Activated T-helper 1 cell treated with anti-CD3 and anti-CD28 coated beads, Interleukin-2, amount 50 U/mL, for 16 hours (primary cell): Measurements from ENCODE around the gene HOXB5.

Experiments
- DNase-seq, 2 donors: peaks; one replicate each; pipeline ENCODE4 v3.0.0-alpha.2; 2020; ENCODE audit warnings: low read depth in 1 of 2, low spot score in 1 of 2

The HOXB5 gene

DNA sequence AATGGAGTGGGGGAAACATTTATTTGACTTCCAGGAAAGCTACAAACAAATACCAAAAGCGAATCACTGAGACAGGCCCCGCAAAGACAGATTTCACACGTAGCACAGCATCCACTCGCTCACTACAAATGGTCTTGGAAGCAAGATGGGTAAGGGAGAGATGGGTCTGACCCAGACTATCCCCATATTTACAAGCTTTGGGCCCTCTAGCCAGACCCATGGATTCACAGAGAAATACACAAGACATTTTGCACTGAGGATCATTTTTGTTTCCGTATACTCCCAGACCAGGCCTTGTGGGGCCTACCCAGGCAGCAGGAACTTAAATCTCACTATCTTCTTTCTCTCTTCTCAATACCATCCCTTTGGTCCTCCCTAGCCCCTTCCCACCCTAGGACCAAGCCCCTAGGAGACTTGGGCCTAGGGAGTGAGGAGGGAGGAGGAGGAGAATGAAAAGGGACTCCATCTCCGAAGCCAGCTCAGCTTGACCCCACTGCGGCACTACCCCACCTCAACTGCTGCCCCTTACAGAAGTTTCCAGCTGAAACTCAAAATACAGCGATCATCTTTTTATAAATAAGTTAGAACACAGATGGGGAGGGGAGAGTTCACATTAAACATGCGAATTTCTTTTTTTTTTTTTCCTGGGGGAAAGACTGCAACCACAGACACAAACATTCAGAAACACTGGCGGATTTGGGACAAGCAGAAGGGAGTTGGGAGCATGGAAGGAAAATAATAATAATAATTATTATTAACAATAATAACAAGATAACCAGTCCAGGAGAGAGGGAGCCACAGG, 2.1 kb downstream of the HOXB5 start:
- DNase-seq = no peak

DNA sequence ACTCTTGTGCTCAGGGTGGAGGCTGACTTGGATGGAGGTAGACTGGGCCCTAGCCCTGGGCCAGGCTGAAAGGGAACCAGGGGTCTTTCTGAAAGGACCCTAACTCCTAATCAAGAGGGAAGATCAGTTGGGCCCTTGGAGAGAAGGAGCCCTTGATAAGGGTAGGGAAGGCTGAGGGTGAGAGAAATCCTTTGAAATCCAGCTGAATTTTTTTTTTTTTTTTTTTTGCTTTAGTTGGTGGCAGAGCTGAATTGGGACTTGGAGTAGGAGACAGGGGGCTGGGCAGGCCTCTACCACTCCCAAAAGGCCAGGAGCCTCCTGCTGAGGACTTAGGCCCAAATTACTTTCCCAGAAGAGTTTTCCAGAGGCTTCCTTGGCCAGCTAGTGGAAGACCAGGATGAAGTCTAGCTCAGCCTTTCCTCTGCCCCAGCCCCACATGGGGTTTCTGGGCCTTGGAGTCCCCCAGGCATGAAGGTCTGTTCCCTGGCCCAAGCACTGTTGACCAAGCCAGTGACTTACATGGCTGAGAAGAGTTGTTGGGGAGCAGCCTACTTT, 2.9 kb downstream of the HOXB5 start:
- DNase-seq = no peak

DNA sequence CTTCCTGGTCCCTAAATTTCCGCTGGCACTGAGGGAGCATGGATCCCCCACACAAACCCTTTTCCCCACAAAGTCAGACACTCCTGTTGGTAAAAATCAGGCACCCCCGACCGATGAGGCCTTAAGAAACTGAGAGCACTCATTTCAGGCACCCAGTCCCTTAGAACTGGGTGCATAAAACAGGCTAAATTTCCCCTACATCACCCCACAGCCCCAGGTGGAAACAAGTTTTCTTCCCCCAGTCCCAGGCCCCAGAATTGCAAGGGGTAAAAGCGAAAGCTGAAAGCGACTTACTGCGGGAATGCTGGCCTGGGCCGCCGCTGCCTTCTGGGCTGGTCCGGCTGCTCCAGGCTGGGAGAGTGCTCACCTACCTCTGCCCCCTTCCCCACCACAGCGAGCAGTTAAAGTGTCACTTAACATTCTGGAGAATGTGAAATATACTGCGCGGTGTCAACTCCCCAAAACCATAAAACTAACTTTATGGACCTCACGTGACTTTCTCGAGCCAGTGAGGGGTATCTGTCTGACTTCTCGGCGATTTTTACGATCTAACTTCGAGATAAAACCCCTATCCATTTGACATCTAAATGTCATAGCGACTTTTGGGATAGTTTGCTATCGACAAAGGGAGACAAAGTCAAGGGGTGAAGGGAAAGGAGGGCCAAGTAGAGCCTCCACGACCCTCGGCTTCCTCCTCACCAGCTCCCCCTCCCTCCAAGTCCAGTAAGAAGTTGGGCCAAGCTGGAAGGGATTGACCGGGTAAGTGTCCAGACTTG, 3.6 kb downstream of the HOXB5 start, which contains the start of gene HOXB3:
HOXB3 (minus strand) TSS at position 411 of the 776 bp plus-strand sequence. CDS start 37,767 bp downstream, outside the sequence.
- no peak for DNase-seq

DNA sequence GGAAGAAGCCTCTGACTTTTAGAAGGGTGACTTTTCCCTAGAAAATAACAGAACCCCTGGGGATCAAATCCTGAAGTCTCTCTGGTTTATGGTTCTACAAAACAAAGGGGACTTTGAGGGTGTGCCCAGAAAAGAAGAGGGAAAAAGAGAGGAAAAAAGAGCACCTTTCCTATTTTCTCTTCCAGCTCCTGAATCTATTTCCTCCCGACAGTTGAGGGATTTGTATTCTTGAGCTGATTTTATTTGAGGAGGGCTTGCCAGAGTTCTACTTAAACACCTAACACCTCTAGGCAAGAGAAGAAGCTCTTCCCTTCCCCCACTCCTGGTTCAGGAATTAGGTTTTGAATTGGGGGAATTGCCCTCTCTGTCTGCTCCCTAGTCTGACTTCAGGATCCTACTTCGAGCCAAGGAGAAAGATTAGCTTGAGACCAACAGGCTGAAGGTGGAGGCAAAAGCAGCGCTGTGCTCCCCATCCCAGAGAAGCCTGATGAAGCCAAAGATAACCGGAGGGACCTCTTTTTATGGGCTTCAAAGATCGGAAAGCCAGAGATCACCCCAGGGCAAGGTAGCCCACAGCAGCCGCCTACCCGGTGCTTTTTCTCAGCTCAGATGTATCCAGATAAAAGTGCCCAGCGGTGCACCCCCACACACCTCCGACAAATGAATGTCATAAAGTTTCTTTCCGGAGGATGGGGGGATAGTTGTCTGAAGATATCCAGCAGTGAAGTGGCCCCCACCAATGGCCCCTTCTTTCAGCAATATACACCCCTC, 4.3 kb downstream of the HOXB5 start:
- DNase-seq = no peak

DNA sequence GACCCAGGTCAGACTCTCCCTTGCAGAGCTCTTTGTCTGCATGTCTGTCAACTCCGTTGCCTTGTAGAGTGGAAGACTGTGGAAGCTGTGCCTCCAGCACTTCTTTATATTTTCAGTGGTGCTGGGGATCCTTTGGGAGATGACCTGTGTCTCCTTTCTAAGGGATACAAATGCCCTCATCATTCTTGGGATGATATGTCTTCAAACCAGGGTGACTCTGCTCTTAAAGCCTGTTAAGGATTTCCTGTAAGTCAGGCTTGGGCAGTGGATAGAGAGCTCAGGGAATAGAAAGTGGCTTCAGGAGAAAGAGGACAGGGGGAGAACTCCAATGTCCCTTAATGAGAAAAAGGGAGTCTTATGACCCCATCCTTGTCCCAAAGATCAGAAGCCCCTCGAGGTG, 5.1 kb downstream of the HOXB5 start:
- DNase-seq = no peak

DNA sequence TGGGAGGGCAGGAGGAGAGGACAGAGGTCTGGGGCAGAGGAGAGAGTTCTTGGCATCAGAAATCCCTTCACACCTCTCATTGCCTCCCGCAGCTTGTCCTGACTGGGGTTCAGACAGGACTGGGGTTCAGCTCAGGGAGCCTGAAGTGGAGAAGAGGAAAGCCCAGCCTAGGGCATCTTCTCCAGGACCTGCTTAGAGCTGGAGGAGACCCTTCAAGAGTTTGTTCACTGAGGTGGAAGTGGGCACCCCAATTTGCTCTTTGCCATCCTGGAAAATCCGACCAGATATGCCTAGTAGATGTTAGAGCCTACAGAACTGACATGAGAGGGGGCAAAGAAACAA, 5.5 kb downstream of the HOXB5 start:
- DNase-seq = no peak

DNA sequence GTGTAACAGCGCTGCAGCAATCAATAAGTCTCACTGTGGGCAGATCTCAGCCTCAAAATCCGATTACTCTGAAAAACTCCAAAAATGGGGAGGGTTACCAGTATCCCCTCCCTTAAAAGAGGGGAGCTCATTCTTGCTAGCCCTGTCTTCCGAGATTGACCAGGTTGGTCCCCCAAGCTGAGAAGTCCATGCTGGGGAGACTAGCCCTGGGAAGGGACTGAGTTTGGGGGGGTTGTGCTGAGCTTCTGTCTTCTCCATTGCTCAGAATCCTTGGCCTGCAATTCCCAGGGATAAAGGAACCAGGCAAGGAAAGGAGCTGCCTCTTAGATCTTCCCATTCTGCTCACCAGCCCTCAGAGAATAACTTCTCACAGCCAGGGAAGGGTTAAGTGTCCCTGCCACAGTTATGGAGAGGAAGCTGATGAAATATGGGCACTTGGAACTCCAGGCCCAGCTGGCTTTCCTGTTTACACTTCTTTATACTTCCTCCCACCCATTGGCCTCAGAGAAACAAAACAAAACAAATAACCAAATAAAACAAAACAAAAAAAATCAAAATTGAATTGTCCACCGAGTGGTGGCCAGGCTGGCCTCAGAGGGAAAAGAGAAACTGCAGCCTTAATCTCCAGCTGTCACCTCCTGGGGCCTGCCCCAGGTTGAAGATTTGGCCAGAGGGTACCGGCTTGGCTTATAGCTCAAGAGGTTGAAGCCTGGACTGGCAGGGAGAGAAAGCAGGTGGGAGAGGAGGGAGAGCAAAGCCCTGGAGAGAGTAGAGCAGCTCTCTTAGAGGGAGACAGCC, 6.1 kb downstream of the HOXB5 start:
- DNase-seq = no peak

DNA sequence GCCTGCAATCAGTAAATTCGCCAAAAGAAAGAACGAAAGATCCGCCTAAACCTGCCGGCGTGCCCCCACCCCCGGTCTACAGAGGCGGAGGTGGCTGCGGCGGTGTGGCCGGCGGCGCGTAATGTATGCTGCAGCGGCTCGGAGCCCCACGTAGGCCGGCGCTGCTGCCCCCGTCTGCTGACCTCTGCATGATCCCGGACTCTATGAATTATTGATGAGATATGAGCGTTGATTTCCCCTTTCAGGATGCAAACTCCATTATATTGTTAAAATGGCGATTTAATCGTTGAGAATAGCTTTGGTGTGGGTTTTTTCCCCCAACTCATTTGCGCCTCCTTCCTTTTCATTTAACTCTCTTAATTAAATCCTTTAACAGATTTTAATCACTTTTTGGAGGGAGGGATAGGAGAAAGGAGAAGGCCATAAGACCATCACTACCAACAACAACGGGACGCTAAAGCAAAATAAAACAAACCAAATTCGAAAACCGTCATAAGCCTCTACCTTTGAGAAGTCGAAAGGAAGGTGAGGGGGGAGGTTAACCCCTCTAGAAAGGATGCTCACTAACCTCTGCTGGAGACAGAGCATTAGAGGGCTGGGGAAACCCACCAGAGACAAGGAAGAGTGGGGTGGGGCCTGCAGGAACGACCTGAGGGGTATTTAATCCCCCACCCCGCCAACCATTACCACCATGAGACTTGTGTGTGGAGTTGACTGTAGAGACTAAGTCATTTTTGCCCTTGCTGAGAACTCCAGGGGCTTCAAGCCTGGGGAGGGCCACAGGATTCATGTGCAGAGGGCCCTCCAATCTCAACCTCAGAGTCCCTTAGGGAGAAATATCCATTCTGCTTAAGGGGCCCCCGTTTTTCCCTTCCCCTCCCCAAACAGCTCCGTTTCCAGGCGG, 7.0 kb downstream of the HOXB5 start:
- DNase-seq = no peak

DNA sequence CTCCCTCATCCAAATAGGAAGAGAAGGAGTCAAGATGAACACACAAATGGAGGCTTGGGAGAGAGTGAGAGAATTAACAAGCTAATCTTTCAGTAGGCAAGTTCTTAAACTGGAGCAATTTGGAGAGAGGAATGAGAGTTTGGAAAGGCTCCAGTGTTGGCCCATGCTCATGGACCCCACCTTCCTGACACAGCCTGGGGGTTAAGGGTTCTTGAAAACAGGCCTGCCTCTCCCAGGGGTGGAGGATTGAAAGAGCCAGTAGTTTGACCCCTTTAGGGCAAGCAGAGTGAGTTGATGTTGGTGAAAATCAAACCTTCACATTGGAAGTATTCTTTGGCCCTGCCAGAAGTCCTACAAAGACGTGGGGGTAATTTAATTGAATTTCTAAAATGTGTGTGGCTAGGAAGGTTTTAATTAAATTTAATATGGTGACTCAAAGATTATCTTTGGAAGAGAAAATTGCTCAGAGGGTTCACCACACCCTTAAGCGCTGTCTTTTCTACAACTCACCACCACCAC, 9.3 kb downstream of the HOXB5 start:
- no peak for DNase-seq

DNA sequence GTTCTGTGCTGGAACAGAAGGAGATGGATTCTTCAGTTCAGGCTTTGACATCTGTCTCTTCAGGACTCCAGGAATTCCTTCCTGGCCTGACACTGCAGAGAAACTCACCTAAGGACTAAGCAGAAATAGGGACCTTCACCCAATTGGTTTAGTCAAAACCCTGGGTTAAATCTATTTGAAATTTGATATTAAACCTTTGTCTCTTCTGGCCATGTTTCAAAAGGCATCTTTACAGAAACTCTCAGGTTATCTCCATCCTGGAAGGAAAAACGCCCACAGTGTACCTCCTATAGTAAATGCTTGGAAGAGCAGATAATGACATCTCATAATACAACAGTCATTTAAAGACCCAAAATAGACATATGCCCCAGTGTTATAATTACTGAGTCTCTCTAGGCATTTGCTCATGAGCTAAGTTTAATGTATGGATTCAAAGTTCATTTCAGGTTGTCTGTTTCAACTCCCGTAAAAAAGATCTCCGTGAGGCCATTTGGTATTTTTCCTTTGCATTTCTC, 9.8 kb downstream of the HOXB5 start:
- DNase-seq = no peak

DNA sequence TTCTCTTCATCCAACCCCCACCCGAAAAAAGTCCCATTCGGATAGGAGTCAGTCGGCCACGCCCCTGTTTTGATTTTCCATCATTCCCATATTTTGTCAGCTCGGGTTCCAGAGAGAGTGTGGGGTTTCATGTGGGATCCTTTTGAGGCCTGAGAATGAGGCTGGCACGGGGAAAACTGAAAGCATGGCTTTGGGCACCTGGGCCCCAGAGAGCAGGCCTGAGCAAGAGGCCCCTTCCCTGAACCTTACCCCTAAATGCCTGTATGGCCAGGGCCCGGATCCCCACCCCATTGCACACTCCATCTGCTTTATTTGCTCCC, 10.9 kb downstream of the HOXB5 start:
- no peak for DNase-seq

DNA sequence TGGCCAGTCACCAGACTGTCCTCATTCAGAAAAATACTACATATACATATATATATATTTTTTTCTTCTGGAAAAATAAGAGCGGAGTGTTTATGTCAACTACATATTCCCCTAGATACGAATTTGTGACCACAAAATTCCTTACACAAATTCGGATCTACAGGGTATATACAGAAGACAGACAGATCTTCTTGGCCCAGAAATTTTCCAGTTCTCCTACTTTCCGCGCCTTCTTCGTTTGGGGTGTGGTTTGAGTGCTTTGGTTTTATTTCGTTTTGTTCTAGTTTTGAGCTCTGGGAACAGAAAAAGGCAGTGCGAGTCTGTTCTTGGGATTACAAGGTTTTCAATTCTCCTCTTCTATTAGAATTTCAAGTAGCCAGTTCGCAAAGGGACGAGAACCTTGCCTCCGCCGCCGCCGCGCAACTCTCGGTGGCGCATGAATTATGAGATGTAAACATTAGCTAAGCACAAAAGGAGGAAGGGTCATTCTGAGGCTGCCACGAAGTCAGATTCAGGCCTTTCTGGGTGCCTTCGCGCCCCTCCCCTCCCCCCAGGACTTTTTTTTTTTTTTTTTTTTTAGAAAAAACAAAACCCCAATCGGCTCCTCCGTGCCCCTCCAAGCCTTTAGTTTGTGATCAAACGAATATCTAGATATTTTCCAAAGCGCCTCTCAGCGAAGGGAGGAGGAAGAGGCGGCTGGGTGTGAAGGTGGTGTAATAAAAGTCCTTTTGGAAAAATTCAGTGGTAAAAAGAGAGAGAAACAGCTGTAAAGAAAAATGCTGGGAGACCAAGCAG, 13.6 kb downstream of the HOXB5 start:
- DNase-seq = no peak

DNA sequence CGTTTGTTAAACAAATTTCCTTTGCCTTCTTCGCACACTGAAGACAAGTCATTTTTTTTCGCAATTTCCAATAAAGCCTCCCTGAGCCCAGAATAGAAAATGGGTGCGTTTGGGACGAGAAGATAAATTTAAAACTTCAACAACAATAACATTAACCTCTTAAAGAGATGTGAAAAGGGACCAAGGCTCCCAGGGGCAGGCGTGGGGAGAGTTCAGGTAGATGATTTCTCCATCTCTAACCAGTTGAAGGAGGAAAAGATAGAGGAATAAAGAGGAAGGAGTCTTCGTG, 14.2 kb downstream of the HOXB5 start:
- no peak for DNase-seq

DNA sequence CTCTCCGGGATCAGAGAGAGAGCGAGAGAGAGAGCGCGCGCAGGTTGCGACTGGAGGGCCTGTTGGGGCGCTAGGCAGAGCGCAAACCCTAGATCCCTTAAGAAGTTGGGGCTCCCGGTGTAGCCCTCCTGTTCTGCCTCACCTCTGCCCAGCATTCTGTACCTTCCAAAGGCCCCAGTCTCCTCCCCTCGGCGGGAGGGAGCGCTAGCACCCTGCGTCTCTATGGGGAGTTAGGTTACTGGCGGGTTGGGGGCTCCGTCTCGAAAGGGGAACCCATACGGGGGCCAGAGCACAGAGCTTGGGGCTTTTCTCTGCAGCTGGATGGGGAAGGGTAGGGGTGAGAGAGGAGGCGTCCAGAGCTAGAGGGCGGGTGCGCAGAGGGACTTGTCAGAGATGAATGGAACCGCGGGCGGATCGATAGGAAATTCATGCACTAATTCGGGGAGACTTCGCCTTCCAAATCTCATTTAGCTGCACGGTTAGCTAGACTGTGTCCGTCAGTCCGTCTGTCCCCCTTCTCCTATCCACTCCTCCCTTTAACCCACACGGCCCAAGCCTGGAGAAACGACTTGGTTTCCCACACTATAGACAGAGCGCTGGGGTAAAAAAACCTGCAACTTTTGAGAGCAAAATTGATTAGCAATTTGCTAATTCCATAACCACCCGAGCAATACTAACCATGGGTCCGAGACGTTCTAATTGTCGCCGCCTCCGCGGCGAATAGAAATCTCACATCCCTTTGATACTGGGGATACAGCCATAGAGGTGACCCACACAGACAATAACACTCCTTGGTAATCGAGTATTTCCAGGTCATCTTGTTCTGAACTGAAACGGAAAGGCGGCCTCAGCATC, 14.7 kb downstream of the HOXB5 start:
- DNase-seq = no peak

DNA sequence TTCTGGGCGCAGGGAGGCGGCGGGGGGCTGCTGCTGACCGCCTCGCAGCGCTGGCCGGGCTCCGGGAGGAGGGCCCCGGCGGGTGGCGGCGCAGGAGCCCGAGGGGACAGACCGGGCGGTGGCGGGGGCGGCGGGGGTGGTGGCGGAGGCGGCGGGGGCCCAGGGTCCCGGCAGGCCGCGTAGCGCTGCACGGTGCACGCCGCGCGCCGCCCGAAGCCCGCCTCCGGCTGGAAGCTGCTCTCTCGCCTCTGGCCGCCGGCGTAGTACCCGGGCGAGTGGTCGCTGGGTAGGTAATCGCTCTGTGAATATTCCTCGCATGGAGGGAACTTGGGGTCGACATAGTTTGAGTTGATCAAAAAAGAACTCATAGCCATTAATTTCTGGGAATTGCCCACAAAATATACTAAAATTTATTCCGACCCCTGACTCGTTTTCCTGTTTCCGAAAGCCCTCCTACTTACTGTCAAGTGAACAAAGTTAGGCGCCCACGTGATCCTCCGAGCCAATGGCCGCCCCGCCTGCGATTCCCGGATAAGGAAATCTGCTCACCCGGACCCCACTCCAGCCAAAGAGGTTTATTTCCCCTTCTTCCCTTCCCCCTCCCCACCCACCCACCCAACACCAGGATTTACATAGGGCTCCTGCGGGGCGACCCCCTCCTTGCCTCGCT, 15.5 kb downstream of the HOXB5 start, which contains the start of gene HOXB4:
HOXB4 (minus strand) TSS at position 405 of the 670 bp plus-strand sequence; CDS start at position 374, 31 bp downstream.
- peak in 1 of 2 donors; percentile 44 for DNase-seq

DNA sequence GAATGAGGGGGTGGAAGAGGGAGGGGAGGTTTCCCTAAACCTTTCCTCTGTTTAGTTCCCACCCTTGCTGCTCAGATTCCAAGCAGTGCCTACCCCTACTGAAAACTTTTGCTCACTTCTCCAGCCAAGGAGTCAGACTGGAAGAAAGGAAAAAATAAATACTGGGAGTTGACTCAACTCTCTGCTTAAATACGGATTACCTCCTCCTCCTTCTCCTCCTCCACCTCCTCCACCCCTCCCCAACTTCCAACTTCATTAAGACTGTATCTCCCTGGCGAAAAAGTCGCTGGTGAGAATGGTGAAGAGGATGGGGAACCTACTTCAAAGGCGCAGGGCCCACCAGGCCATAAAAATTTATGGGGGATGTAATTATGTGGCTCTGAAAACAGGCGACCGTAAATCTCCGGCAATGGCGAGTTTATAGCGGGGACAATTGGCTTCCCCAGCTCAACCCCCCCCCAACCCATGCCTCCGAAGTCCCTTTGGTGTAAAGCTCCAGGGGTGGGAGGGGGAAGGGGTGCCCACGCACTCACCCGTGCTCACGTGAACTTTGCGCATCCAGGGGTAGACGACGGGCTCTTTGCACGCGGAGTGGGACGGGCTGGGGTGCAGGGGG, 16.1 kb downstream of the HOXB5 start:
- DNase-seq = no peak
